SK-N-SH treated with all-trans-retinoic acid at 6 μM for 48 hours (cell line): ENCODE results near the gene ZFAND5.

Experiments
- CSDC2 ChIP-seq: fragments of 250-450 bp; sonication (Bioruptor Pico); IDR thresholded peaks from 2 replicates; pipeline ENCODE4 v1.5.0; 2020; ENCODE audit warnings: mild to moderate bottlenecking, moderate library complexity
- RARB ChIP-seq: fragments of 250-450 bp; sonication (Bioruptor Pico); IDR thresholded peaks from 2 replicates; pipeline ENCODE4 v1.8.0; 2021; ENCODE audit warnings: mild to moderate bottlenecking, moderate library complexity
- SNAI2 ChIP-seq: fragments of 250-450 bp; sonication (Bioruptor Pico); IDR thresholded peaks from 2 replicates; pipeline ENCODE4 v1.5.0; 2020; ENCODE audit warnings: mild to moderate bottlenecking, moderate library complexity
- ZNF70 ChIP-seq: fragments of 450-650 bp; formaldehyde crosslinking; IDR thresholded peaks from 2 replicates; pipeline ENCODE4 v1.5.0; 2020; ENCODE audit warnings: mild to moderate bottlenecking, moderate library complexity
- ZNF8 ChIP-seq: fragments of 450-650 bp; formaldehyde crosslinking; IDR thresholded peaks from 2 replicates; pipeline ENCODE4 v1.5.0; 2020; ENCODE audit warnings: mild to moderate bottlenecking, moderate library complexity
- TF ChIP-seq, protein P1 (sequence below): fragments of 250-450 bp; sonication (Bioruptor Pico); IDR thresholded peaks from 2 replicates; pipeline ENCODE4 v1.8.0; 2020; ENCODE audit warnings: mild to moderate bottlenecking, moderate library complexity, borderline replicate concordance
- TF ChIP-seq, protein P2 (sequence below): fragments of 250-450 bp; sonication (Bioruptor Pico); IDR thresholded peaks from 2 replicates; pipeline ENCODE4 v1.5.1; 2020; ENCODE audit warnings: low read depth, mild to moderate bottlenecking, moderate library complexity
- TF ChIP-seq, protein P3 (sequence below): fragments of 250-450 bp; sonication (Bioruptor Pico); IDR thresholded peaks from 2 replicates; pipeline ENCODE4 v1.5.0; 2020; ENCODE audit warnings: mild to moderate bottlenecking, moderate library complexity

DNA sequence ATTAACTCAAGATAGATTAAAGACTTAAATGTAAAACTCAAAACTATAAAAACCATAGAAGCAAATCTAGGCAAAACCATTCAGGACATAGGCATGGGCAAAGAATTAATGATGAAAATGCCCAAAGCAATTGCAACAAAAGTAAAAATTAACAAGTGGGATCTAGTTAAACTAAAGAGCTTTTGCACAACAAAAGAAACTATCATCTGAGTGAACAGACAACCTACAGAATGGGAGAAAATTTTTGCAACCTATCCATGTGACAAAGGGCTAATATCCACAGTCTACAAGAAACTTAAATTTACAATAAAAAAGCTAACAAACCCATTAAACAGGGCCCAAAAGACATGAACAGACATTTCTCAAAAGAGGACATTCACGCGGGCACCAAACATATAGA is 34.4 kb upstream of the ZFAND5 start:
- TF ChIP-seq, protein P1, sequence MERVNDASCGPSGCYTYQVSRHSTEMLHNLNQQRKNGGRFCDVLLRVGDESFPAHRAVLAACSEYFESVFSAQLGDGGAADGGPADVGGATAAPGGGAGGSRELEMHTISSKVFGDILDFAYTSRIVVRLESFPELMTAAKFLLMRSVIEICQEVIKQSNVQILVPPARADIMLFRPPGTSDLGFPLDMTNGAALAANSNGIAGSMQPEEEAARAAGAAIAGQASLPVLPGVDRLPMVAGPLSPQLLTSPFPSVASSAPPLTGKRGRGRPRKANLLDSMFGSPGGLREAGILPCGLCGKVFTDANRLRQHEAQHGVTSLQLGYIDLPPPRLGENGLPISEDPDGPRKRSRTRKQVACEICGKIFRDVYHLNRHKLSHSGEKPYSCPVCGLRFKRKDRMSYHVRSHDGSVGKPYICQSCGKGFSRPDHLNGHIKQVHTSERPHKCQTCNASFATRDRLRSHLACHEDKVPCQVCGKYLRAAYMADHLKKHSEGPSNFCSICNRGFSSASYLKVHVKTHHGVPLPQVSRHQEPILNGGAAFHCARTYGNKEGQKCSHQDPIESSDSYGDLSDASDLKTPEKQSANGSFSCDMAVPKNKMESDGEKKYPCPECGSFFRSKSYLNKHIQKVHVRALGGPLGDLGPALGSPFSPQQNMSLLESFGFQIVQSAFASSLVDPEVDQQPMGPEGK: no peak
- TF ChIP-seq, protein P2, sequence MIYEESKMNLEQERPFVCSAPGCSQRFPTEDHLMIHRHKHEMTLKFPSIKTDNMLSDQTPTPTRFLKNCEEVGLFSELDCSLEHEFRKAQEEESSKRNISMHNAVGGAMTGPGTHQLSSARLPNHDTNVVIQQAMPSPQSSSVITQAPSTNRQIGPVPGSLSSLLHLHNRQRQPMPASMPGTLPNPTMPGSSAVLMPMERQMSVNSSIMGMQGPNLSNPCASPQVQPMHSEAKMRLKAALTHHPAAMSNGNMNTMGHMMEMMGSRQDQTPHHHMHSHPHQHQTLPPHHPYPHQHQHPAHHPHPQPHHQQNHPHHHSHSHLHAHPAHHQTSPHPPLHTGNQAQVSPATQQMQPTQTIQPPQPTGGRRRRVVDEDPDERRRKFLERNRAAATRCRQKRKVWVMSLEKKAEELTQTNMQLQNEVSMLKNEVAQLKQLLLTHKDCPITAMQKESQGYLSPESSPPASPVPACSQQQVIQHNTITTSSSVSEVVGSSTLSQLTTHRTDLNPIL (CRISPR knock-in tag): no peak
- no peak for TF ChIP-seq RARB (CRISPR knock-in tag)
- no peak for TF ChIP-seq SNAI2 (CRISPR knock-in tag)
- no peak for TF ChIP-seq ZNF70 (CRISPR knock-in tag)
- TF ChIP-seq ZNF8 (CRISPR knock-in tag): no peak
- TF ChIP-seq CSDC2 (CRISPR knock-in tag): no peak
- TF ChIP-seq, protein P3, sequence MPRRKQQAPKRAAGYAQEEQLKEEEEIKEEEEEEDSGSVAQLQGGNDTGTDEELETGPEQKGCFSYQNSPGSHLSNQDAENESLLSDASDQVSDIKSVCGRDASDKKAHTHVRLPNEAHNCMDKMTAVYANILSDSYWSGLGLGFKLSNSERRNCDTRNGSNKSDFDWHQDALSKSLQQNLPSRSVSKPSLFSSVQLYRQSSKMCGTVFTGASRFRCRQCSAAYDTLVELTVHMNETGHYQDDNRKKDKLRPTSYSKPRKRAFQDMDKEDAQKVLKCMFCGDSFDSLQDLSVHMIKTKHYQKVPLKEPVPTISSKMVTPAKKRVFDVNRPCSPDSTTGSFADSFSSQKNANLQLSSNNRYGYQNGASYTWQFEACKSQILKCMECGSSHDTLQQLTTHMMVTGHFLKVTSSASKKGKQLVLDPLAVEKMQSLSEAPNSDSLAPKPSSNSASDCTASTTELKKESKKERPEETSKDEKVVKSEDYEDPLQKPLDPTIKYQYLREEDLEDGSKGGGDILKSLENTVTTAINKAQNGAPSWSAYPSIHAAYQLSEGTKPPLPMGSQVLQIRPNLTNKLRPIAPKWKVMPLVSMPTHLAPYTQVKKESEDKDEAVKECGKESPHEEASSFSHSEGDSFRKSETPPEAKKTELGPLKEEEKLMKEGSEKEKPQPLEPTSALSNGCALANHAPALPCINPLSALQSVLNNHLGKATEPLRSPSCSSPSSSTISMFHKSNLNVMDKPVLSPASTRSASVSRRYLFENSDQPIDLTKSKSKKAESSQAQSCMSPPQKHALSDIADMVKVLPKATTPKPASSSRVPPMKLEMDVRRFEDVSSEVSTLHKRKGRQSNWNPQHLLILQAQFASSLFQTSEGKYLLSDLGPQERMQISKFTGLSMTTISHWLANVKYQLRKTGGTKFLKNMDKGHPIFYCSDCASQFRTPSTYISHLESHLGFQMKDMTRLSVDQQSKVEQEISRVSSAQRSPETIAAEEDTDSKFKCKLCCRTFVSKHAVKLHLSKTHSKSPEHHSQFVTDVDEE (CRISPR knock-in tag): no peak
